ENCODE data around the gene BCAS3.

The BCAS3 gene

DNA sequence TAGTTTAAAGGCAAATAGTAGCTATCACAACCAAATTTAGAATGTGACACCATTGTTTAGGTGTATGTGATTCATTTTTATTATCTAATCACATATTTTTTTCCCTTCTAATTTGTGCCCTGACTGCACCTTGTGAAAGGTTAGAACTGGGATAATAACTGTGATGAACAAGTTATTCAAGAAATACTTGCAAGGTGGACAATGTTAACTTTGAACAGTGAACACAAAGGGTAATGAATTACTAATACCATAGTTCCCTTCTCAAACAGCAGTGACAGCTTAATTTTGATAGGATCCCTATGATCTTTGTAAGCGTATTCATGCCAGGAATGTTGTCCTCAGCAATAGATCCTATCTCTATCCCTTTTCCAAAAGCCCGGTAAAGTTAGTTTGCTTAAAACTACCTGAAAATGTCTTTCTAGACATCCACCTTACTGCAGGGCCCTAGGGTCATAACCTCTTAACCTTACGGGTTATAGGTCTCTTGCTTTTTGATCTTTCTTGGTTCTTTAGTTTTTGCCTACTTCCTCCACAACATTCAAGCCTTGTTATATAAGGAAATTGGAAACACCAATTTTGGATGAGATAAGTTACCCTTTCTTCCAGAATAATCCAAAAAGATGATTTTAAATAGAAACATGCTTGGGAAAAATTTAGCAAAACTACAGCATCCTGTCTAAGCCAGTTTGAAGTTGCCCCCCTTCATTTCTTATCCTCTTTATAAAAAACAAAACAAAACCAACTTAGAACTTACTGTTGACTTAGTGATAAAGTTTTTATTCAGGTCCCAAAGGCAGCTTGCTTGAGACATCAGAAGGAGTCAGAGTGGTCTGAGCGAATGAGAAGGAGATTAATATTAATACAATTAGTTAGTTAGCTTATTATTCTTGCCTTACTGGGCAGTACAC, 522.0 kb downstream of the BCAS3 start:
- no peak for TF ChIP-seq TCF12 (IDR thresholded peaks at IDR 0.05; ENCODE audit: low read depth)
- no peak for TF ChIP-seq FOXM1 (IDR thresholded peaks at IDR 0.05; ENCODE audit: borderline replicate concordance, low read depth)
- TF ChIP-seq, protein P1, sequence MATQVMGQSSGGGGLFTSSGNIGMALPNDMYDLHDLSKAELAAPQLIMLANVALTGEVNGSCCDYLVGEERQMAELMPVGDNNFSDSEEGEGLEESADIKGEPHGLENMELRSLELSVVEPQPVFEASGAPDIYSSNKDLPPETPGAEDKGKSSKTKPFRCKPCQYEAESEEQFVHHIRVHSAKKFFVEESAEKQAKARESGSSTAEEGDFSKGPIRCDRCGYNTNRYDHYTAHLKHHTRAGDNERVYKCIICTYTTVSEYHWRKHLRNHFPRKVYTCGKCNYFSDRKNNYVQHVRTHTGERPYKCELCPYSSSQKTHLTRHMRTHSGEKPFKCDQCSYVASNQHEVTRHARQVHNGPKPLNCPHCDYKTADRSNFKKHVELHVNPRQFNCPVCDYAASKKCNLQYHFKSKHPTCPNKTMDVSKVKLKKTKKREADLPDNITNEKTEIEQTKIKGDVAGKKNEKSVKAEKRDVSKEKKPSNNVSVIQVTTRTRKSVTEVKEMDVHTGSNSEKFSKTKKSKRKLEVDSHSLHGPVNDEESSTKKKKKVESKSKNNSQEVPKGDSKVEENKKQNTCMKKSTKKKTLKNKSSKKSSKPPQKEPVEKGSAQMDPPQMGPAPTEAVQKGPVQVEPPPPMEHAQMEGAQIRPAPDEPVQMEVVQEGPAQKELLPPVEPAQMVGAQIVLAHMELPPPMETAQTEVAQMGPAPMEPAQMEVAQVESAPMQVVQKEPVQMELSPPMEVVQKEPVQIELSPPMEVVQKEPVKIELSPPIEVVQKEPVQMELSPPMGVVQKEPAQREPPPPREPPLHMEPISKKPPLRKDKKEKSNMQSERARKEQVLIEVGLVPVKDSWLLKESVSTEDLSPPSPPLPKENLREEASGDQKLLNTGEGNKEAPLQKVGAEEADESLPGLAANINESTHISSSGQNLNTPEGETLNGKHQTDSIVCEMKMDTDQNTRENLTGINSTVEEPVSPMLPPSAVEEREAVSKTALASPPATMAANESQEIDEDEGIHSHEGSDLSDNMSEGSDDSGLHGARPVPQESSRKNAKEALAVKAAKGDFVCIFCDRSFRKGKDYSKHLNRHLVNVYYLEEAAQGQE (IDR thresholded peaks at IDR 0.05; ENCODE audit: low read depth) = no peak
- no peak for TF ChIP-seq EGR1 (IDR thresholded peaks at IDR 0.05)
- no peak for TF ChIP-seq RAD21 (IDR thresholded peaks at IDR 0.05; ENCODE audit: low read depth)
- TF ChIP-seq YY1 (IDR thresholded peaks at IDR 0.05; ENCODE audit: low read depth) = no peak
- no peak for TF ChIP-seq TAF1 (IDR thresholded peaks at IDR 0.05; ENCODE audit: low read depth)
- TF ChIP-seq, protein P2, sequence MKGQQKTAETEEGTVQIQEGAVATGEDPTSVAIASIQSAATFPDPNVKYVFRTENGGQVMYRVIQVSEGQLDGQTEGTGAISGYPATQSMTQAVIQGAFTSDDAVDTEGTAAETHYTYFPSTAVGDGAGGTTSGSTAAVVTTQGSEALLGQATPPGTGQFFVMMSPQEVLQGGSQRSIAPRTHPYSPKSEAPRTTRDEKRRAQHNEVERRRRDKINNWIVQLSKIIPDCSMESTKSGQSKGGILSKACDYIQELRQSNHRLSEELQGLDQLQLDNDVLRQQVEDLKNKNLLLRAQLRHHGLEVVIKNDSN (IDR thresholded peaks at IDR 0.05) = no peak
- no peak for TF ChIP-seq EP300 (IDR thresholded peaks at IDR 0.05; ENCODE audit: borderline replicate concordance)
- no peak for TF ChIP-seq CREB1 (IDR thresholded peaks at IDR 0.05; ENCODE audit: low read depth)
- no peak for TF ChIP-seq TEAD4 (IDR thresholded peaks at IDR 0.05)
- no peak for TF ChIP-seq CEBPB (IDR thresholded peaks at IDR 0.05)
- TF ChIP-seq ZBTB7A (IDR thresholded peaks at IDR 0.05; ENCODE audit: low read depth) = no peak

DNA sequence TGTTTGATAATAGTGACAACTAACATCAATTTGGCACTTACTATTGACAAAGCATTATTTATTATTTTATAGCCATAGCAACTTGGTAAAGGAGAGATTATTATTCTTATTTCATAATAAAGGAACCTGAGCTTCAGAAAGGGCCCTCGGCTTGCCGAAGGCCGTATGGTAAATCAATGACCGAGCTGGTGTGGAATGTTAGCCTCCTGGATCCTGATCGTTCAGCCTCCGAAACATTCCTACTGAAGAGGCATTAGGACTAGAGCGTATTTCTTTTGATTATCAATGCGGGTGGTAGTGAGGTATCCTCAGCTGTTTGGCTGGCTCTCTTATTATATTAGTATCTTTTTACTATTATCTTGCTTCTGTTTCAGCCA, 522.7 kb downstream of the BCAS3 start:
- no peak for TF ChIP-seq CEBPB (IDR thresholded peaks at IDR 0.05)
- no peak for TF ChIP-seq RAD21 (IDR thresholded peaks at IDR 0.05; ENCODE audit: low read depth)
- TF ChIP-seq CREB1 (IDR thresholded peaks at IDR 0.05; ENCODE audit: low read depth) = no peak
- no peak for TF ChIP-seq TCF12 (IDR thresholded peaks at IDR 0.05; ENCODE audit: low read depth)
- TF ChIP-seq EP300 (IDR thresholded peaks at IDR 0.05; ENCODE audit: borderline replicate concordance) = no peak
- no peak for TF ChIP-seq TEAD4 (IDR thresholded peaks at IDR 0.05)
- no peak for TF ChIP-seq NFIC (IDR thresholded peaks at IDR 0.05)
- TF ChIP-seq FOXM1 (IDR thresholded peaks at IDR 0.05; ENCODE audit: borderline replicate concordance, low read depth) = no peak
- TF ChIP-seq ZBTB7A (IDR thresholded peaks at IDR 0.05; ENCODE audit: low read depth) = no peak
- no peak for TF ChIP-seq YY1 (IDR thresholded peaks at IDR 0.05; ENCODE audit: low read depth)
- TF ChIP-seq, protein P2 (IDR thresholded peaks at IDR 0.05) = no peak
- TF ChIP-seq EGR1 (IDR thresholded peaks at IDR 0.05) = no peak
- no peak for TF ChIP-seq TAF1 (IDR thresholded peaks at IDR 0.05; ENCODE audit: low read depth)
- TF ChIP-seq, protein P1 (IDR thresholded peaks at IDR 0.05; ENCODE audit: low read depth) = no peak
- no peak for TF ChIP-seq MAX (IDR thresholded peaks at IDR 0.05)

DNA sequence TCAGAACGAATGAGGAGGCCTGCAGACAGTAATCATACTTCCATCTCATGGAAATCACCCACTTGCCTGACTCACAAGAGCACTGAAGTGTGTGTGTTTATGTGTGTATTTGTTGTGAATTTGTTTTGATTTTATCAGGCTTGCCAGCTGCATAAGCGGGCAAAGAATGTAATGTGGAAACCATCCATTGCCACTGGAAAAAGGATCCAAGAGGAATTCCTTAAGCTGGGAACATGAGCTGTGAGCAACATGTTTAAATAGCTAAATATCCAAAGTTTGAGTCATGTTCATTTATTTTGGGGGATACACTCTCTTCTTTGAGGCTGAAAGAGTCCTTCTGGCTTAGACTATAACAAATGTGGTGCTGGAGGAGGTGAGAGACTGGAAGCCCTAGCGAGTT, 523.6 kb downstream of the BCAS3 start:
- TF ChIP-seq CREB1 (IDR thresholded peaks at IDR 0.05; ENCODE audit: low read depth) = no peak
- TF ChIP-seq YY1 (IDR thresholded peaks at IDR 0.05; ENCODE audit: low read depth) = no peak
- no peak for TF ChIP-seq RAD21 (IDR thresholded peaks at IDR 0.05; ENCODE audit: low read depth)
- TF ChIP-seq, protein P2 (IDR thresholded peaks at IDR 0.05) = no peak
- no peak for TF ChIP-seq NFIC (IDR thresholded peaks at IDR 0.05)
- TF ChIP-seq TCF12 (IDR thresholded peaks at IDR 0.05; ENCODE audit: low read depth) = no peak
- no peak for TF ChIP-seq CEBPB (IDR thresholded peaks at IDR 0.05)
- TF ChIP-seq FOXM1 (IDR thresholded peaks at IDR 0.05; ENCODE audit: borderline replicate concordance, low read depth) = no peak
- no peak for TF ChIP-seq ZBTB7A (IDR thresholded peaks at IDR 0.05; ENCODE audit: low read depth)
- no peak for TF ChIP-seq MAX (IDR thresholded peaks at IDR 0.05)
- TF ChIP-seq TAF1 (IDR thresholded peaks at IDR 0.05; ENCODE audit: low read depth) = no peak
- TF ChIP-seq EGR1 (IDR thresholded peaks at IDR 0.05) = no peak
- TF ChIP-seq, protein P1 (IDR thresholded peaks at IDR 0.05; ENCODE audit: low read depth) = no peak
- TF ChIP-seq EP300 (IDR thresholded peaks at IDR 0.05; ENCODE audit: borderline replicate concordance) = no peak
- TF ChIP-seq TEAD4 (IDR thresholded peaks at IDR 0.05) = no peak

Data from Ishikawa (cell line).